Left colon (tissue), 2 donors: ENCODE data around the gene EIF5AL1. TPM values are rescaled to one million over a fixed set of nuclear protein-coding genes. Genes with fewer than 3 reads are reported as not detected.
A peak's percentile ranks its signal among the peaks of the same experiment; 100 is the strongest.
"Not testable (repeated sequence)": the region's sequence is repeated elsewhere in the genome, so short reads cannot be mapped to it uniquely, and the experiment has no call there.

Experiments used
- ATAC-seq: fragments of 200-7000 bp; cut with Tn5 transposase; one replicate; pipeline ENCODE4 v1.9.1; 2020; ENCODE audit warnings: mild to moderate bottlenecking, moderate library complexity
- DNase-seq, 2 donors: peaks; one replicate each; pipeline ENCODE4 v3.0.0-alpha.2; 2020
- intact Hi-C, 2 donors: fragments of 100-400 bp; cut with DNase I in 1 of 2; cut with micrococcal nuclease in 1 of 2; formaldehyde crosslinking; loops; one replicate each; pipeline versions ENCODE4 v1.11.2 to v1.14.0; 2022; cut with DNase I, micrococcal nuclease
- long read RNA-seq: library from polyadenylated mRNA; unstranded; transcript quantifications from one replicate; pipeline ENCODE4 v2.0.0, GENCODE V29; 2021
- total RNA-seq, 2 donors: library from RNA; stranded (reverse); fragmentation: NEBNext Ultra II Directional; extraction: Animal tissue kit (Norgen Biotek cat#: 25700); gene quantifications; one replicate each; pipeline ENCODE4 v1.2.1, GENCODE V29; 2021
- donor health status: DM: no; HTN: no; CAD: no.
- donor health status: DM: yes; HTN: yes; CAD: no.

The EIF5AL1 gene
- under 1 TPM; 0.09 to 0.53 TPM for total RNA-seq
- long read RNA-seq, partial matches to known transcripts: 0 of 2 reads
- long read RNA-seq, other reads (novel, unspliced or antisense): 0 of 2 reads

DNA sequence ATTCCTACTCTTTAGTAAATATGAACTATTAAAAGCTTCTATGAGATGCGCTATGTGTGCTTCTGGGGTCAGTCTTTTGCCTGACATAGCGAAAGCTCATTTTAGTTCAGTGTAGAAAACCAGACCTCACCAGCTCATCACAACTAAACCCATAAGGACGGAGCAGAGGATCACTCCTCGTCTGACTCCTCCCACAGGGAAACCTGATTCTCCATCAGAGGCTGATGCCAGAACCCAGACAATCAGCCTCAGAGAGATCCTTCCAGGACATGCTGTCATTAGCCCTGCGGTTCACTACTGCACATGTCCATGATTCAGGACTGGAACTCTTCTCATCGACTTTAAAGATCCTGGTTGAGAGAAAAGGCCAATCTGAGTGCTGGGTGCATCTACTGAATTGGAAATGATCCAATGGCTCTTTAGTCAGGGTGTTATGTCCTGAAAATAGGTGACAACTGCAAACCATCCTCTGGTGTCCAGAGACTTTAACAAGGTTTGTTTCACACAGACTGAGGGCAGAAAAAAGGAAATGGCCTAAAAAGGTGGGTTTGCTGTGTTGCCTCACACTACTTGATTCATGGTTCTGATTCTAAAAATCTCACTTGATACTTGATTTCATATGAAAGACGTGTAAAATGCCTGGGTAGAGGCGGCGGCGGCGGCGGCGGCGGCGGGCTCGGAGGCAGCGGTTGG is at the start of gene EIF5AL1:
TSS of gene EIF5AL1 (plus strand) at position 643 of the 693 bp plus-strand sequence. CDS start 117 bp downstream, outside the sequence.
- ATAC-seq, DNase-seq, intact Hi-C loops: not testable (repeated sequence)

DNA sequence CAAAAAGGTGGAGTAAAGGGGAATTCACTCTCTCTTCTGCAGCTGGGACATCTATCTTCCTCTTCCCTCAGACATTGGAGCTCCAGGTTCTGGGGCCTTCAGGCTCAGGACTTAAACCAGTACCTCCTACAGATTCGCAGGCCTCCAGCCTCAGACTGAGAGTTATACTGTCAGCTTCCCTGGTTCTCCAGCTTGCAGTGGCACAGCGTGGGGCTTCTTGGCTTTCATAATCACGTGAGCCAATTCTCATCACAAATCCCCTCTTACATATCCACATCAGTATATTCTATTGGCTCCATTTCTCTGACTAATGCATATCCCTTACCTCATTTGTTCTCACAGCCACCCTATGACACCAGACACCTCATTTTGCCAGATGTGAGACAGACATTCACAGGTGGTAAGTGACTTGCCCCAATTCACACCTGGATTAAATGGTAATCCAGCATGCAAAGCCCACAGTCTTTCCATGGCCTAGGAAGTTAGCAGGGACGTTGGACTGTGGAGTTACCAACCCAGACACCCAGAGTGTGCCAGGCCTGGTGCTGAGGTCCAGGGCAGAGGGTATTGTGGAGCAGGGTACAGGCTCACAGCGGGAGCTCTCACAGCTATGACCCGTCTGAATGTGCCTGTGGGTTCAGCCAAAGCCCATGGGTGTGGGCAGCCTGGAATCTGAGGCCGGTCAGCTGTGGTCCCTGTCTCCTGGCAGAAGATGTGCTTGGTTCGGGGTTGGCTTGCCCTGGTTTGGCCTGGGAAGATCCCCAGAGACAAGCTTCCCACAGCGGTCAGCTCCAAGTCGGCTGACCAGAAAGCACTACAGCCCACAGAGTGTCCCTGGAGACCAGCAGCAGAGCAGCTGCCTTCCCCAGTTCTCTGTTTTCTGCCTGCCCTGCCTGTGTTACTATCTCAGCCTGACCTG is 48.5 kb upstream of the EIF5AL1 start:
- no peak for ATAC-seq
- no peak for DNase-seq
- intact Hi-C loops: no loop called here

DNA sequence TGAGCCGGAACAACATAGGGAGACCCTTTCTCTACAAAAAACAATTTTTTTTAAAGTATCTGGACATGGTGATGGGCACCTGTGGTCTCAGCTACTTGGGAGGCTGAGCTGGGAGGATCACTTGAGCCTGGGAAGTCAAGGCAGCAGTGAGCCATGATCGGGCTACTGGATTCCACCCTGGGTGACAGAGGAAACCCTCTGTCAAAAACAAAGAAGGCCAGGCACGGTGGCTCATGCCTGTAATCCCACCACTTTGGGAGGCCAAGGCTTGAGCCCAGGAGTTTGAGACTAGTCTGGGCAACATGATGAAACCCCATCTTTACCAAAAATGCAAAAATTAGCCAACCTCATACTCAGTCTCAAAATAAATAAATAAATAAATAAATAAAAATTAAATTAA is 47.0 kb upstream of the EIF5AL1 start:
- ATAC-seq (no peak), DNase-seq (no peak)
- intact Hi-C loops: loop anchor here in 1 of 2 donors (5.0 kb wide), 1 partner anchor 88 kb away; no protein-coding TSS in a partner anchor

DNA sequence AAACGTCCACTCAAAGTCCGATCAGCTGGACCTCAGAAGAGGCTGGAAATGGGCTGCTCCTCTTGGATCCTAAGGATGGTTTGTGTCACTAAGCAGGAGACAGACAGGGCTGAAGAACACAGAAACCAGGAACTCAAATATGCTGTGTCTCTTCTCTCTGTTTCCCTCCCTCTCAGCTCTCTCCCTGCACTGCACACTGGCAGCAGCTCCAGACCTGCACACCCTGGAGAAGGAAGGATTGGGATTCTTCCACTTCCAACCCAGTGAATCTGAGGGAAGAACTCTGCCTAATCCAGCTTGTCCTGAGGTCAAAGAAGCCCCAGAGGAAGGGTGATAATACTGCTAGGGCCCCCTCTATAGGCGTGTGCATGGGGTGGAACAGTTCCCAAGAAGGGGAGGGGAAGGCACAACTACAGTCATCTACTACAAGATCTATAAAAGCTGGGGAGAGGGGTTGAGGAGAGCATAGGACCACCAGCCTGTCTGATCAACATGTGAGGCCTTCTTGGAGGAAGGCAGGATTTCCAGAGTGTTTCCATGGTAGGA is 44.2 kb upstream of the EIF5AL1 start:
- DNase-seq (no peak), ATAC-seq (peak; percentile 20)
- intact Hi-C loops: loop anchor here in 1 of 2 donors (5.0 kb wide), 1 partner anchor 91 kb away; no protein-coding TSS in a partner anchor

DNA sequence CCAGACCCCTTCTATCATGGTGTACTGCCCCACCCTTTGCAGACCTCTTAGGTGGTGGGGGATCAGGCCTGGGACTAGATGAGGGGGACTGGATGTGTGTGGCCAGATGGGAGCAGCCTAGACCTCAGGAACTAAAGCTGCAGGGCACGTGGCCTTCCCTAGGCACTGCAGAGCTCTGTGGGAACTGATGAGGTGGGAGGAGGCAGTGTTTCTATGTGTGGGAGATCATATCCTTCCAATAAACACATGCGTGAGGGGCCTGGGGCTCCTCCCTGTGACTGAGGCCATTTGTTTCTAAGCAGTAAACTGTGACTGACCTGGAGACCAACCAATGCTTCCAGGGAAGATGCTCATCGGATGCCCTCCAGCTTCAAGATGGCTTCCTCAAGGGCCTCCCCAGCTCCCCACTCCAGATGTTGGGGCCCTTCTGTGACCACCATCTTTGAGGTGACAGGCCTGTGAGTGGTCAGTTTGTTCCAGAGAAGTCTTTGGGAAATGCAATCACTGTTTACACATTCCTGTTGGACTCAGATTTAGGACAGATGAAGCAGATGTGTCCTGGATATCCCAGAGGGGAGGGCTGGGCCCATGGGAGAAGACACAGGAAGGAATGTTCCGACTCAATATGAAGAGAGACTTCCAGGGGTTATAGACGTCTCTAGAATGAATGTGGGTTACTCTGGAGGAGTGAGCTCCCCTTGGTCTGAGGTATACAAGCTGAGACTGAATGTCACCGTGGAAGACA is 43.3 kb upstream of the EIF5AL1 start:
- no peak for ATAC-seq
- intact Hi-C loops: loop anchor here in 1 of 2 donors (5.0 kb wide), 1 partner anchor 92 kb away; no protein-coding TSS in a partner anchor

DNA sequence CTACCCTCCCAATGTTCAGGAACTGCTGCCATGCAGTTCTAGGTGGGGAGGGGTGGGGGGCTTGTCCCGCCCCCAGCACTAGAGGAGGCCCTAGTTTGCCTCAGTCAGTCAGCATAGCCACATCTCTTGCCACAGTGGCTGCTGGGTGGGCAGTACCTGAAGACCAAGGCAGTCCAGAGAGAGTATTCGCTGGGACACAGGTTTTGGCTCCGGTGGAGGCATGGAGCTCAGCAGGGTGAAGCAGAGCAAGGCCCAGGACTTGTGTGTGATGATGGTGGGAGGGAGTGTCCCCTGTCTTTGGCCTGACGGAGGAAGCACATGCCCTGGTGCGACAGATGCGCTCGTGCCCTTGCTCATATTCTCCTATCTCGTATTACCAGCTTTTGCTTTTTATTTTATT is 42.2 kb upstream of the EIF5AL1 start:
- ATAC-seq (no peak), DNase-seq (no peak)
- intact Hi-C loops: no loop called here

More for the DNA sequence above, 43.3 kb upstream of the EIF5AL1 start:
- no peak for DNase-seq

DNA sequence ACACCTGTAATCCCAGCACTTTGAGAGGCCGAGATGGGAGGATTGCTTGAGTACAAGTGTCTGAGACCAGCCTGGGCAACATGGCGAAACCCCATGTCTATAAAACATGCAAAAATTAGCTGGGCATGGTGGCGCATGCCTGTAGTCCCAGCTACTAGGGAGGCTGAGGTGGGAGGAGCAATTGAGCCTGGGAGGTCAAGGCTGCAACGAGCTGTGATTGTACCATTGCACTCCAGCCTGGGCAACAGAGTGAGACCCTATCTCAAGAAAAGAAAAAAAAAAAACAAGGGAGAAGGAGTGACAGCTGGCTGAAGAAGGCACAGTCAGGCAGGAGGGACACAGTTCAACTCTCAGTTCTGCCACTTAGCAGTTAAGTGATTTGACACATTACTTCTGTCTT is 40.6 kb upstream of the EIF5AL1 start:
- ATAC-seq: no peak
- intact Hi-C loops: no loop called here
- DNase-seq: no peak

DNA sequence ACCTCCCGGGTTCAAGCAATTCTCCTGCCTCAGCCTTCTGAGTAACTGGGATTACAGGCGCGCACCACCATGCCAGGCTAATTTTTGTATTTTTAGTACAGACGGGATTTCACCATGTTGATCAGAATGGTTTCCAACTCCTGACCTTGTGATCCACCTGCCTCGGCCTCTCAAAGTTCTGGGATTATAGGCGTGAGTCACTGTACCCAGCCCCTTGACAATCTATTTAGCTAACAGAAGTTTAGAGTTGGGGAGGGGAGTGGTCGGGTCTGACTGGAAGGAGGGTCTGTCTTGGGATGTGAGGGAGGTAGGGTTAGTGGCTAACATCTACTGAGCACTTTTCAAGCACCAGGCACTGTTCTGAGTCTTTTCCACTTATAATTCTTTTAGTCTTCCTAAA is 39.9 kb upstream of the EIF5AL1 start:
- ATAC-seq: no peak
- intact Hi-C loops: no loop called here
- no peak for DNase-seq

DNA sequence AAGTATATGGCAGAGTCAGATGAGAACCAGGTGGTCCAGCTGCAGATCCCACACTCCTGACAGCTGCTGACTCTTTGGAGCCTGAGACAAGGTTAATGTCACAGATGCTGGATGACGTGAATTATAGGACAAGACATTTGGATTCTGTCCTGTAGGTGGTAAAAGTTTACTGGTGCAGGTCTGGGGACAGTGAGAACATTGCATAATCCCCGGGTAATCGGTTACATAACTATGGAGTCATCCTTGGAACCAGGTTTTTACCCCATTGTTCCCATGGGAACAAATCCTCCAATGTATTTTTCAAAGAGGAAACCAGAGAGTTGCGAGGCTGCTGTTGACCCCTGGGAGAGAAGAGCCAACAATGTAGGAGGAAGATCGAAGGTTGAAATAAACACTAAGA is 39.4 kb upstream of the EIF5AL1 start:
- DNase-seq (no peak), ATAC-seq (no peak)
- intact Hi-C loops: no loop called here

DNA sequence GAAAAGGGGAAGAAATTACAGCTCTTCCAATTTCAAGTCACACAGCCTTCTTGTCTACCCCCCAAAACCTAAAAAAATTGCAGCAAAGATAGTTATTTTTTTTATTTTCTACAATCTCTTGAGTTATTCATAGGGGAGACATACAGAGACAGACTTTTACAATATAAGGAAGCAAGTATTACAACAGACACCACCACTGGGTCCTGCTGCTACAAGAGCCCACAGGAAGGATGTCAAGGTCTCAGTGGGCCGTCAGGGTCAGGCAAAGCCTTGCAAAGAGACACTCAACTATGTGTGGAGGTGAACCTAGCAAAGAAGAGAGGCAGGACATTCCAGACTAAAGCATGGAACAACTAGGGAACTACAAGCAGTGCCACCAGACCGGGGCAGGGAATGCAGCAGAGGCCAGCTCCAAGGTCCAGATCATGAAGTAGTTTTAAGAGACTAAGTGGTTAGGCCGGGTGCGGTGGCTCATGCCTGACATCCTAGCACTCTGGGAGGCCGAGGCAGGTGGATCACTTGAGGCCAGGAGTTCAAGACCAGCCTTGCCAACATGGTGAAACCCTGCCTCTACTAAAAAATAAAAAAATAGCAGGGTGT is 38.7 kb upstream of the EIF5AL1 start:
- ATAC-seq (no peak), DNase-seq (no peak)
- intact Hi-C loops: no loop called here

DNA sequence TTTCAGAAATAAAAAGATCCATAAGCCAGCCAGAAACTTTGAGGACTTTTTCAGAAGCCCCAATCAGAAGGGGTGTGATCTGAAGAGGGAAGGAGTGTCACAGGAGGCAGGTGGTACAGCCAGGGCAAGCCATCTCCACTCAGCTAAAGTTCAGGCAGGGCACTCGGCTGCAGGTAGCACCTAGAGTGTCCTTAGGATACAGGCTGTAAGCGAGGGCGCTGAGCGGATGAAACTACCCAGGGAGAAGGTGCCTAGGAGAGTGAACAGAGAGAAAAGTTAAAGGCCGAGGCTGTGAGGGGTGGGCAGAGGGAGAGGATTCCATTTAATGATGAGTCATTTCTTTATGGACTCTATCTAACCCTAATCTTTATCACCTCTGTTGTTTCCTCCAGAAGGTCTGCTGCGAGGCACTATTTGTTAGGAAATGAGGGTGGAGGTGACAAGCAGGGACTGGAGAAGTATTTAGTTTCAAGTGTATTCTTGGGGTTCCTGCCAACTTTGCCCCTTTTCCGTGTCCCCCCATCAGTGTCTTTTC is 37.1 kb upstream of the EIF5AL1 start:
- no peak for ATAC-seq
- intact Hi-C loops: no loop called here
- no peak for DNase-seq

DNA sequence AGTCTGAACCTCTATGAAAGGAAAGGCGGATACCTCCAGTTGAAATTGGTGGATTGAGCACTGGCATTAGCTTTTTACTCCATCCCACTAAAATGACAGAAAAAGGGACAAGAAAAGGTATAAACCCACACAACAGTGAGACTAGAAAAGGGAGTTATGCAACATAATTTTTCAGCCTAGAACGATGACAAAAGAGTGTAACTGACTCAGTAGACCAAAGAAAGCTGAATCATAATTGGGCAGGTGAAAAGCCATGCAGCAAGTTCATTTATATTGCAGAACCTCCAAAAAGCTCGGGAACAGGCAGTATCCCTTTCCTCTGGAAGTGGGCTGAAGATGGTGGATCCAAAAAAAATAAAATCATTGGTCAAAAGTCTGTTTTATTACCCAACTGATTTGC is 36.5 kb upstream of the EIF5AL1 start:
- intact Hi-C loops: no loop called here
- ATAC-seq (no peak), DNase-seq (no peak)

DNA sequence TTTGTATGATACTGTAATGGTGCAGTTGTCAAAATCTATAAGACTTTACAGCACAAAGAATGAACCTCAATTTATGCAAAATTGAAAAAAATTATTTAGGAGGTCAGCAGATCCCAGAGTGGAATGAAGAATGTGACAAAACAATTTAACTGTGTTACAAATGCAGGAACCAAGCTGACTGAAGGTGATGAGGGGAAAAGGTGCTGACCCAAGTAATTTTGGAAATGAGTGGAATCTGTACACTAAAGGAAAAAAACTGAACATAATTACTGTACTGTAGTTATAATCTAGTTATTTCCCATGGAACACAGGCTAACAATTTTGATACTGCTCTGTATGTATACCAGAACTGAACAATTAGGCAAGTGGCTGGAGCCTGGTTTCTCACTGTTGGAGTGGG is 35.7 kb upstream of the EIF5AL1 start:
- no peak for DNase-seq
- no peak for ATAC-seq
- intact Hi-C loops: no loop called here

DNA sequence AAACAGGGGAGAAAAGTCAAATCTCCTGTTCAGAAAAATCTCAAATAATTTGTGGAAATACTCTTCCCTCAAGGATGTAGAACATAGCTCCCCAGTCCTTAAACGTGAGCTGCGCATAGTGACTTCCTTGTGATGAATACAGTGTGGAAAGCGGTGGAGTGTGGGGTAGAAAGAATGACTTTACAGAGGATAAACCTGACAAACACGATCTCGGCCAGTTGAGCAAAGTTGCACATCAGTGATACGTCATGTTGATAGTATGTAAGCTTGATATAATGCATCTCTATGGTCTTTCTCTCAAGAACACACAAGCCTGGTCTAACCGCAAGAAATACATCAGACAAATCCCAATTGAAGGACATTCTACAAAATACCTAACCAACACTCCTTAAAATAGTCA is 34.9 kb upstream of the EIF5AL1 start:
- ATAC-seq: no peak
- intact Hi-C loops: no loop called here

DNA sequence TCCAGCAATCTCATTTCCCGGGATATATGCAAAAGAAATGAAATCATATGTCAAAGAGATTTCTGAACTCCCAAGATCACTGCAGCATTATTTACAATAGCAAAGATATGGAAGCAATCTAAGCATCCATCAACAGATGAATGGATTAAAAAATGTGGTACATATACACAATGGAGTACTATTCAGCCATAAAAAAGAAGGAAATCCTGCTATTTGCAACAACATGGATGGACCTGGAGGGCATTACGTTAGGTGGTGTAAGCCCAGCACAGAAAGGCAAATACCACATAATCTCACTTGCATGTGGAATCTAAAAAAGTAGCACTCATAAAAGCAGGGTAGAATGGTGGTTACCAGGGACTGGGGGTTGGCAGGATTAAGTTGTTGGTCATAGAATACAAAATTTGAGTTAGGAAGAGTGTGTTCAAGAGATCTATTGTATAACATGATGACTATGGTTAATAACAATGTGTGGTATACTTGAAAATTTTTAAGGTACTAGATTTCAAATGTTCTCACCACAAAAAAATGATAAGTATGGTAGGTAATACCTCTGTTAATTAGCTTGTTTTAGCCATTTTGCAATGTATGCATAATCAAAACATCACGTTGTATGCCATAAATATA is 32.9 kb upstream of the EIF5AL1 start:
- ATAC-seq (no peak), DNase-seq (no peak)
- intact Hi-C loops: no loop called here

More for the DNA sequence above, 34.9 kb upstream of the EIF5AL1 start:
- DNase-seq: no peak

DNA sequence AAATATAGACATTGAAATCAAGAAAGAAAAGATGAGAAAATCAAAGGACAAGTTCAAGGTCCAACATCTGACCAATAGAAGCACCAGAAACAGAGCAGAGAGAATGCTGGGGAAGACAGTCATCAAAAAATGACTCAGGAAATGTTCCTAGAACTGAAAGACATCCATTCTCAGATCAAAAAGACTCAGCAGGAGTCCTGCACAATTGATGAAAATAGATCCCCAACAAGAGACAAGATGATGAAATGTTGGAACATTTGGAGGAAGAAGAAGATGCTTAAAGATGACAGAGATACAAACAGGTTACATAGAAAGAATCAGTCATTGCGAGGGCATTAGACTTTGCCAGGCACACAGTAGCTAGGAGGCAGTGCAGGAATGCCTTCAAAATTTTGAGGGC is 30.0 kb upstream of the EIF5AL1 start:
- intact Hi-C loops: loop anchor here in 1 of 2 donors (10.0 kb wide), 1 partner anchor 108 kb away; no protein-coding TSS in a partner anchor
- no peak for DNase-seq
- no peak for ATAC-seq

DNA sequence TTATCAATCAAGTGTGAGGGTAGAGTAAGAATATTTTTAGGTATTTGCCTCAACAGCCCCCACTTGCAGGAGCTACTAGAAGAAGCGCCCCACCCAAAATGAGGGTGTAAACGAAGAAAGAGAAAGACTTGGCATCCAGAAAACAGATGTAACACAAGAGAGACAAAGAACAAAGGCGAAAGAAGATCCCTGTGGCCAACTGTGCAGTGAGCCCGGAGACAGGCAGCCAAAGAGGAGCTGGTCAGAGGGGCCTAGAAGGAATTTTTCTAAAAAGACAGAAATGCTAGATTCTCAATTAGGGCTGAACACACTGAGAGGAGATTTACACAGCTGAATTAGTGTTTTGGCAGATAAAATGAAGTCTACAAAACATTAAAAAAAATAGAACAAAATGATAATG is 29.6 kb upstream of the EIF5AL1 start:
- no peak for DNase-seq
- intact Hi-C loops: loop anchor here in 1 of 2 donors (10.0 kb wide), 1 partner anchor 108 kb away; no protein-coding TSS in a partner anchor
- no peak for ATAC-seq
